ENCODE measurements around the gene CRYZ. TPM values are rescaled to one million over a fixed set of nuclear protein-coding genes. Genes with fewer than 3 reads are reported as not detected.

The CRYZ gene
- polyA plus RNA-seq (2013, experiment 1 of 2): 37.1 TPM
- 40.1 TPM for polyA plus RNA-seq (2013, experiment 2 of 2)

DNA sequence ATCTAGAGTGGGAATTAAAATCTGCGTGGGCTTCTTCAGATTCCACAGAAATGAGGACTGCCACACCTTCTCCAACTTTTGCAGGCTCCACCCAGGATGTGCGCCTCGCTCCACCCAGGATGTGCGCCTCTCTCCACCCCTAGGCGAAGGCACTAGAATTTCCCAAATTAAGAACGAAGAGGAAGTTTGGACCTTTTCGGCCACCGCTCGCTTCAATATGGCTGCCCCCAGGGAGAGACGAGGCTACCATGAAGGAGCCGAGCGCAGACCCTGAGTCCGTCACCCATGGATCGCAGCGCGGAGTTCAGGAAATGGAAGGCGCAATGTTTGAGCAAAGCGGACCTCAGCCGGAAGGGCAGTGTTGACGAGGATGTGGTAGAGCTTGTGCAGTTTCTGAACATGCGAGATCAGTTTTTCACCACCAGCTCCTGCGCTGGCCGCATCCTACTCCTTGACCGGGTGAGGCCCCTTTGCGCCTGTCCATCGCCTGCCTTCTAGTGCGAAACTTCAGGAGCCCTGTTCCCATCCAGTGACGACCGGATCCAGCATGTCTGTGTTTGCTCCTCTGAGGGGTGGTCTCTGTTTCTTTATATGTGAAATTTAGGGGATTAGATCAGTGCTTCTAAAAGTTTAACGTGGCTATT, at the start of gene CRYZ, which contains the start of gene TYW3:
Gene CRYZ (minus strand): TSS at position 91 of the 644 bp plus-strand sequence. CDS start 8,229 bp downstream, outside the sequence.
Gene TYW3 (plus strand): TSS at position 193 of the 644 bp plus-strand sequence. CDS start 93 bp downstream, at position 286.
- Histone ChIP-seq H3K9me3 (ENCODE audit: insufficient read depth, low read depth, low read length) (no peaks in the 10 kb centered on the region), H3K27ac (ENCODE audit: low read depth, low read length) (peak within 1 kb of the TSS; percentile 95), H3K4me3 (ENCODE audit: low read length) (peak within 1 kb of the TSS; percentile 85), H3K36me3 (ENCODE audit: insufficient read depth, low read length) (peaks cover 26% of the 10 kb centered on the region), H3K27me3 (ENCODE audit: insufficient read depth, low read length) (no peaks in the 10 kb centered on the region), H3K9ac (ENCODE audit: low read depth, low read length) (peak within 1 kb of the TSS; percentile 92), H3K4me1 (ENCODE audit: insufficient read depth, low read length) (peaks cover 19% of the 10 kb centered on the region)
- WGBS: 55% methylated on average over 30 of the region's 30 CpGs

GRCh38 chr1:74780594-74780993, 47.7 kb upstream of the CRYZ start:
- Histone ChIP-seq H3K27ac (ENCODE audit: low read depth, low read length) (peak overlapping the region; percentile 10; the same call in 1 of the 2 replicates), H3K27me3 (ENCODE audit: insufficient read depth, low read length) (no peaks in the 10 kb centered on the region), H3K4me1 (ENCODE audit: insufficient read depth, low read length) (peaks cover 21% of the 10 kb centered on the region), H3K4me3 (ENCODE audit: low read length) (no peak overlapping the region), H3K9ac (ENCODE audit: low read depth, low read length) (no peak overlapping the region), H3K36me3 (ENCODE audit: insufficient read depth, low read length) (no peaks in the 10 kb centered on the region), H3K9me3 (ENCODE audit: insufficient read depth, low read depth, low read length) (no peaks in the 10 kb centered on the region)
- WGBS: 20% methylated on average over 2 of the region's 2 CpGs

- Histone ChIP-seq H3K9ac (ENCODE audit: low read depth, low read length) (no peak overlapping the region), H3K4me3 (ENCODE audit: low read length) (no peak overlapping the region), H3K36me3 (ENCODE audit: insufficient read depth, low read length) (no peaks in the 10 kb centered on the region), H3K27ac (ENCODE audit: low read depth, low read length) (no peak overlapping the region), H3K9me3 (ENCODE audit: insufficient read depth, low read depth, low read length) (no peaks in the 10 kb centered on the region), H3K27me3 (ENCODE audit: insufficient read depth, low read length) (no peaks in the 10 kb centered on the region), H3K4me1 (ENCODE audit: insufficient read depth, low read length) (peaks cover 21% of the 10 kb centered on the region)
These were observed 46.9 kb upstream of the CRYZ start for GRCh38 chr1:74779750-74780149.

- no peak overlapping the region for H3K9ac ChIP-seq (ENCODE audit: low read depth, low read length)
- H3K36me3 ChIP-seq (ENCODE audit: insufficient read depth, low read length): no peaks in the 10 kb centered on the region
- no peak overlapping the region for H3K4me3 ChIP-seq (ENCODE audit: low read length)
- no peaks in the 10 kb centered on the region for H3K27me3 ChIP-seq (ENCODE audit: insufficient read depth, low read length)
- no peak overlapping the region for H3K27ac ChIP-seq (ENCODE audit: low read depth, low read length)
- peaks cover 21% of the 10 kb centered on the region for H3K4me1 ChIP-seq (ENCODE audit: insufficient read depth, low read length)
- WGBS: no CpG with 5 or more reads among the region's 1 CpG
- H3K9me3 ChIP-seq (ENCODE audit: insufficient read depth, low read depth, low read length): no peaks in the 10 kb centered on the region
These were observed 44.7 kb upstream of the CRYZ start for GRCh38 chr1:74777525-74777924.

- 100% methylated on average over 1 of the region's 2 CpGs for WGBS
- H3K27me3 ChIP-seq (ENCODE audit: insufficient read depth, low read length): no peaks in the 10 kb centered on the region
- no peaks in the 10 kb centered on the region for H3K9me3 ChIP-seq (ENCODE audit: insufficient read depth, low read depth, low read length)
- H3K27ac ChIP-seq (ENCODE audit: low read depth, low read length): no peak overlapping the region
- no peak overlapping the region for H3K9ac ChIP-seq (ENCODE audit: low read depth, low read length)
- H3K4me3 ChIP-seq (ENCODE audit: low read length): no peak overlapping the region
- peaks cover 7% of the 10 kb centered on the region for H3K4me1 ChIP-seq (ENCODE audit: insufficient read depth, low read length)
- no peaks in the 10 kb centered on the region for H3K36me3 ChIP-seq (ENCODE audit: insufficient read depth, low read length)
These were observed 42.9 kb upstream of the CRYZ start for GRCh38 chr1:74775735-74776134.

- no peak overlapping the region for H3K27ac ChIP-seq (ENCODE audit: low read depth, low read length)
- H3K36me3 ChIP-seq (ENCODE audit: insufficient read depth, low read length): no peaks in the 10 kb centered on the region
- H3K27me3 ChIP-seq (ENCODE audit: insufficient read depth, low read length): no peaks in the 10 kb centered on the region
- no peaks in the 10 kb centered on the region for H3K4me1 ChIP-seq (ENCODE audit: insufficient read depth, low read length)
- no peak overlapping the region for H3K4me3 ChIP-seq (ENCODE audit: low read length)
- H3K9ac ChIP-seq (ENCODE audit: low read depth, low read length): no peak overlapping the region
- H3K9me3 ChIP-seq (ENCODE audit: insufficient read depth, low read depth, low read length): no peaks in the 10 kb centered on the region
- WGBS: no CpG with 5 or more reads among the region's 2 CpGs
These were observed 40.7 kb upstream of the CRYZ start for GRCh38 chr1:74773582-74773981.

DNA sequence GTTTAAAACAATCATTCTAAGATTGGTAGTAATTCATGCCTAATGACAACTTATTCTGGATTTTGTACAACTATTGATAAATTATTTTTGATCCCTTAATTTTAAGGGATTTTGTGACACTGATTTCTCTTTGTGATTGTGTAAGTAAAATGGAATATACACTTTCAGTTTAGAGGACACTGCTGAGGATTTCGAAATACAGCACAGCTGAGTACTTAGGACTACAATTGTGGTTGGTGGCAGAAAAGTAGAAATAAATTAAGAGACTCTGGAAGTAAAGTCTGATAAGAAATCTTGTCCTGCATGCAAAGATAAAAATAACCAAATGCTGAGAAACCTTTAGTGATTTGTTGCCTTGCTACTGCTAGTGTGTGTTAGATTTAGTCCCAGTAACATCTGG, 40.1 kb upstream of the CRYZ start:
- no peak overlapping the region for H3K27ac ChIP-seq (ENCODE audit: low read depth, low read length)
- H3K4me3 ChIP-seq (ENCODE audit: low read length): no peak overlapping the region
- no peaks in the 10 kb centered on the region for H3K4me1 ChIP-seq (ENCODE audit: insufficient read depth, low read length)
- no peaks in the 10 kb centered on the region for H3K9me3 ChIP-seq (ENCODE audit: insufficient read depth, low read depth, low read length)
- no peak overlapping the region for H3K9ac ChIP-seq (ENCODE audit: low read depth, low read length)
- 92% methylated on average over 1 of the region's 1 CpG for WGBS
- no peaks in the 10 kb centered on the region for H3K36me3 ChIP-seq (ENCODE audit: insufficient read depth, low read length)
- H3K27me3 ChIP-seq (ENCODE audit: insufficient read depth, low read length): no peaks in the 10 kb centered on the region

DNA sequence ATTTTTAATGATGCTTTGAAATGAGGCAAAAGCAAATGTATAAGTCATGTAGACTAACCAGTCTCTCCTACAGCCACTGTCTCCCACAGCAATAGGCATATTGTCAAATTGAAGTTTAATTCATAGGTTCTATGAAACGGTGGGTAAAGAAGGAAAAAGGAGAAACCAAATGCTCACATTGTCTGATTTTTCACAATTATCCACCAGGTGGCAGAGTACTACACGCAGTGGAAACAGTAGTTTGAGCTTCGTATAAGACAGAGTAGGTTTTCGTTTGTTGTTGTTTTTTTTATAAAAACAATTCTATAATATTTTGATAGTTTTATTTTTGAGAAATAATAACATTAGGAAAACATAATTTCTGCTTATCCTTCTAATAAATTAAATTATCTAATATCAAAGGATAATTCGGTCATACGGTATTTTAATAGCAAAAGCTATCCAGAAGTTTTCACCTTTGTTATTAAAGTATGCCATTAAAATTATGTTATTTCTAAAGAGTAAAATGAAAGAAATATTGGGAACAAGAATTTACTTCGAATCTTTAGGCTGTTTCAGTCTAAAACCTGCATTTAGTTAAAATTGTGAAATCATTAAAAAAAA, 39.2 kb upstream of the CRYZ start:
- no peaks in the 10 kb centered on the region for H3K36me3 ChIP-seq (ENCODE audit: insufficient read depth, low read length)
- H3K27me3 ChIP-seq (ENCODE audit: insufficient read depth, low read length): no peaks in the 10 kb centered on the region
- WGBS: no CpG with 5 or more reads among the region's 7 CpGs
- H3K9me3 ChIP-seq (ENCODE audit: insufficient read depth, low read depth, low read length): no peaks in the 10 kb centered on the region
- no peak overlapping the region for H3K4me3 ChIP-seq (ENCODE audit: low read length)
- no peak overlapping the region for H3K27ac ChIP-seq (ENCODE audit: low read depth, low read length)
- no peak overlapping the region for H3K9ac ChIP-seq (ENCODE audit: low read depth, low read length)
- H3K4me1 ChIP-seq (ENCODE audit: insufficient read depth, low read length): no peaks in the 10 kb centered on the region

GRCh38 chr1:74767490-74767889, 34.6 kb upstream of the CRYZ start:
- Histone ChIP-seq H3K9ac (ENCODE audit: low read depth, low read length) (no peak overlapping the region), H3K9me3 (ENCODE audit: insufficient read depth, low read depth, low read length) (no peaks in the 10 kb centered on the region), H3K27ac (ENCODE audit: low read depth, low read length) (no peak overlapping the region), H3K36me3 (ENCODE audit: insufficient read depth, low read length) (peaks cover 22% of the 10 kb centered on the region), H3K4me1 (ENCODE audit: insufficient read depth, low read length) (no peaks in the 10 kb centered on the region), H3K27me3 (ENCODE audit: insufficient read depth, low read length) (no peaks in the 10 kb centered on the region), H3K4me3 (ENCODE audit: low read length) (no peak overlapping the region)
- 82% methylated on average over 2 of the region's 3 CpGs for WGBS

GRCh38 chr1:74766579-74766978, 33.7 kb upstream of the CRYZ start:
- Histone ChIP-seq H3K4me1 (ENCODE audit: insufficient read depth, low read length) (no peaks in the 10 kb centered on the region), H3K36me3 (ENCODE audit: insufficient read depth, low read length) (peaks cover 31% of the 10 kb centered on the region), H3K27ac (ENCODE audit: low read depth, low read length) (no peak overlapping the region), H3K27me3 (ENCODE audit: insufficient read depth, low read length) (no peaks in the 10 kb centered on the region), H3K4me3 (ENCODE audit: low read length) (no peak overlapping the region), H3K9me3 (ENCODE audit: insufficient read depth, low read depth, low read length) (no peaks in the 10 kb centered on the region), H3K9ac (ENCODE audit: low read depth, low read length) (no peak overlapping the region)
- WGBS: 100% methylated on average over 2 of the region's 2 CpGs

GRCh38 chr1:74763807-74764206, 31.0 kb upstream of the CRYZ start:
- H3K4me3 ChIP-seq (ENCODE audit: low read length): no peak overlapping the region
- H3K9me3 ChIP-seq (ENCODE audit: insufficient read depth, low read depth, low read length): no peaks in the 10 kb centered on the region
- WGBS: 98% methylated on average over 4 of the region's 4 CpGs
- H3K27me3 ChIP-seq (ENCODE audit: insufficient read depth, low read length): no peaks in the 10 kb centered on the region
- peaks cover 37% of the 10 kb centered on the region for H3K36me3 ChIP-seq (ENCODE audit: insufficient read depth, low read length)
- no peak overlapping the region for H3K27ac ChIP-seq (ENCODE audit: low read depth, low read length)
- no peak overlapping the region for H3K9ac ChIP-seq (ENCODE audit: low read depth, low read length)
- no peaks in the 10 kb centered on the region for H3K4me1 ChIP-seq (ENCODE audit: insufficient read depth, low read length)
